H1 (cell line): ENCODE results near the gene CIC. TPM values are rescaled to one million over a fixed set of nuclear protein-coding genes. Genes with fewer than 3 reads are reported as not detected.

Source experiments
- CTCF ChIA-PET: fragments of 300-600 bp; sonication (Branson Sonifier 250); formaldehyde crosslinking; loops from one replicate; lab custom pipeline; 2021; ENCODE audit not compliant: partially characterized antibody; lab: Charles Lee
- POLR2A ChIA-PET: fragments of 300-600 bp; sonication (Branson Sonifier 250); formaldehyde crosslinking; loops from one replicate; lab custom pipeline; 2021; ENCODE audit warnings: inconsistent platforms; ENCODE audit not compliant: partially characterized antibody; lab: Charles Lee
- DNase-seq, 2 experiments: peaks; one replicate each; pipeline versions ENCODE4 v3.0.0 to v3.0.0-alpha.2; 2010 to 2022; ENCODE audit warnings: low spot score in 2 of 2, low read depth in 1 of 2, mixed read lengths in 1 of 2
- FAIRE-seq: peaks from 2 replicates; lab custom pipeline; 2011; peaks lifted over from hg19 to GRCh38; lab: Jason Lieb, UNC
- H2AFZ ChIP-seq: 2 replicates; pipeline ENCODE4 v1.8.1; 2012; ENCODE audit warnings: low read length, inconsistent platforms
- H2AK5ac ChIP-seq: 2 replicates; pipeline ENCODE4 v1.6.1; 2013; ENCODE audit warnings: low read depth, low read length
- H2BK120ac ChIP-seq: replicated peaks from 2 replicates; pipeline ENCODE3; 2013; ENCODE audit warnings: low read depth, low read length, inconsistent platforms
- H2BK12ac ChIP-seq: 2 replicates; pipeline ENCODE4 v1.6.1; 2013; ENCODE audit warnings: low read depth, low read length
- H2BK15ac ChIP-seq: 2 replicates; pipeline ENCODE4 v1.6.1; 2013; ENCODE audit warnings: low read length
- H2BK20ac ChIP-seq: 2 replicates; pipeline ENCODE4 v1.6.1; 2013; ENCODE audit warnings: low read length
- H2BK5ac ChIP-seq: 2 replicates; pipeline ENCODE4 v1.6.1; 2013; ENCODE audit warnings: low read depth, low read length
- H3K14ac ChIP-seq: 2 replicates; pipeline ENCODE4 v1.6.1; 2013; ENCODE audit warnings: inconsistent platforms; ENCODE audit not compliant: insufficient read length
- H3K18ac ChIP-seq: 2 replicates; pipeline ENCODE4 v1.6.1; 2013; ENCODE audit warnings: low read length; ENCODE audit errors: extremely low read depth
- H3K23ac ChIP-seq: 2 replicates; pipeline ENCODE4 v1.6.1; 2013; ENCODE audit warnings: inconsistent platforms; ENCODE audit not compliant: insufficient read length
- H3K23me2 ChIP-seq: 2 replicates; pipeline ENCODE4 v1.6.1; 2013; ENCODE audit warnings: low read depth, low read length
- H3K27ac ChIP-seq: 2 replicates; pipeline ENCODE4 v1.6.1; 2011; ENCODE audit warnings: low read depth, low read length, inconsistent platforms
- H3K27me3 ChIP-seq, 4 experiments: replicated peaks in 1 of 4; 1 replicate in 1 of 4; 2 replicates in 3 of 4; pipeline versions ENCODE4 v1.6.1 to v1.8.1; 2011 to 2013; ENCODE audit warnings: low read length in 3 of 4, mild to moderate bottlenecking in 3 of 4, inconsistent platforms in 2 of 4, mixed read lengths in 2 of 4, moderate library complexity in 1 of 4; ENCODE audit not compliant: control insufficient read depth in 3 of 4, insufficient read depth in 3 of 4; ENCODE audit errors: extremely low read depth in 1 of 4
- H3K36me3 ChIP-seq, 4 experiments: 2 replicates each; pipeline versions ENCODE4 v1.6.1 to v1.8.1; 2011 to 2013; ENCODE audit warnings: mild to moderate bottlenecking in 4 of 4, low read length in 3 of 4, moderate library complexity in 2 of 4, control low read depth in 1 of 4, inconsistent platforms in 1 of 4; ENCODE audit not compliant: insufficient read depth in 4 of 4, control insufficient read depth in 2 of 4
- H3K4ac ChIP-seq: replicated peaks from 2 replicates; pipeline ENCODE3; 2013; ENCODE audit warnings: low read length, low read depth, mixed read lengths, inconsistent platforms; ENCODE audit not compliant: insufficient read length
- H3K4me1 ChIP-seq, 4 experiments: replicated peaks in 1 of 4; 1 replicate in 1 of 4; 2 replicates in 3 of 4; pipeline versions ENCODE4 v1.6.1 to v1.8.1; 2011 to 2013; ENCODE audit warnings: low read length in 3 of 4, inconsistent platforms in 2 of 4, mixed read lengths in 1 of 4; ENCODE audit not compliant: insufficient read depth in 4 of 4, control insufficient read depth in 3 of 4
- H3K4me2 ChIP-seq, 2 experiments: 2 replicates each; pipeline versions ENCODE4 v1.6.1 to v1.8.1; 2011 to 2013; ENCODE audit warnings: low read depth in 2 of 2, low read length in 2 of 2, control low read depth in 1 of 2, inconsistent platforms in 1 of 2, mild to moderate bottlenecking in 1 of 2; ENCODE audit not compliant: insufficient read depth in 1 of 2
- H3K4me3 ChIP-seq, 4 experiments: fragments of 200-600, 300-600 bp in 1 of 4; sonication (generic), shearing (Covaris generic), sonication (Bioruptor Twin) in 1 of 4; 2 replicates each; pipeline versions ENCODE4 v1.5.1 to v1.8.1; 2011 to 2016; ENCODE audit warnings: low read length in 4 of 4, low read depth in 3 of 4, control low read depth in 2 of 4, inconsistent platforms in 2 of 4, mild to moderate bottlenecking in 2 of 4, mixed read lengths in 1 of 4, moderate library complexity in 1 of 4; ENCODE audit not compliant: insufficient read depth in 2 of 4; ENCODE audit errors: extremely low read depth in 1 of 4
- H3K56ac ChIP-seq: replicated peaks from 2 replicates; pipeline ENCODE3; 2013; ENCODE audit warnings: low read depth, mild to moderate bottlenecking, mixed read lengths, low read length, inconsistent platforms; ENCODE audit not compliant: insufficient read length
- H3K79me1 ChIP-seq: 2 replicates; pipeline ENCODE4 v1.6.1; 2013; ENCODE audit warnings: low read depth, low read length, control low read depth
- H3K79me2 ChIP-seq, 2 experiments: 2 replicates each; pipeline versions ENCODE4 v1.6.1 to v1.8.1; 2012 to 2013; ENCODE audit warnings: low read length in 2 of 2, mild to moderate bottlenecking in 2 of 2, inconsistent platforms in 1 of 2; ENCODE audit not compliant: insufficient read depth in 2 of 2, control insufficient read depth in 1 of 2
- H3K9ac ChIP-seq, 4 experiments: replicated peaks in 1 of 4; 1 replicate in 1 of 4; 2 replicates in 3 of 4; pipeline versions ENCODE4 v1.6.1 to v1.8.1; 2011 to 2013; ENCODE audit warnings: low read depth in 3 of 4, low read length in 3 of 4, control low read depth in 2 of 4, mild to moderate bottlenecking in 2 of 4, moderate library complexity in 2 of 4, inconsistent platforms in 1 of 4; ENCODE audit errors: extremely low read depth in 1 of 4
- H3K9me3 ChIP-seq, 2 experiments: 2 replicates each; pipeline versions ENCODE4 v1.6.1 to v1.8.1; 2012 to 2013; ENCODE audit warnings: mild to moderate bottlenecking in 2 of 2, moderate library complexity in 2 of 2, control low read depth in 1 of 2, inconsistent platforms in 1 of 2, low read depth in 1 of 2, low read length in 1 of 2, mixed read lengths in 1 of 2; ENCODE audit not compliant: insufficient read depth in 2 of 2
- H4K20me1 ChIP-seq, 2 experiments: replicated peaks in 1 of 2; 2 replicates each; pipeline versions ENCODE3 to v1.8.1; 2011 to 2013; ENCODE audit warnings: inconsistent platforms in 2 of 2, low read length in 2 of 2, mild to moderate bottlenecking in 1 of 2; ENCODE audit not compliant: insufficient read depth in 2 of 2, control insufficient read depth in 1 of 2
- H4K5ac ChIP-seq: 2 replicates; pipeline ENCODE4 v1.6.1; 2013; ENCODE audit warnings: low read length, low read depth, mixed read lengths, inconsistent platforms; ENCODE audit not compliant: insufficient read length
- H4K8ac ChIP-seq: 2 replicates; pipeline ENCODE4 v1.8.0; 2013; ENCODE audit warnings: mild to moderate bottlenecking, moderate library complexity, low read length, inconsistent platforms; ENCODE audit not compliant: insufficient read depth; ENCODE audit errors: extremely low read depth
- H4K91ac ChIP-seq: replicated peaks from 2 replicates; pipeline ENCODE3; 2013; ENCODE audit warnings: low read length, mixed read lengths, inconsistent platforms; ENCODE audit not compliant: insufficient read length
- EP300 ChIP-seq, 2 experiments: IDR thresholded peaks; 1 replicate in 1 of 2; 2 replicates in 1 of 2; pipeline ENCODE4 v1.6.1; 2011 to 2012; ENCODE audit warnings: low read depth in 2 of 2, low read length in 2 of 2, mild to moderate bottlenecking in 2 of 2, borderline replicate concordance in 1 of 2, inconsistent platforms in 1 of 2, moderate library complexity in 1 of 2
- HDAC2 ChIP-seq, 2 experiments: fragments of 300-600 bp in 1 of 2; sonication (generic) in 1 of 2; IDR thresholded peaks; 2 replicates each; pipeline ENCODE4 v1.6.1; 2011 to 2012; ENCODE audit warnings: low read depth in 2 of 2, low read length in 2 of 2, mild to moderate bottlenecking in 2 of 2, moderate library complexity in 2 of 2, borderline replicate concordance in 1 of 2, inconsistent platforms in 1 of 2
- KDM1A ChIP-seq: fragments of 200-600, 300-600 bp; sonication (generic); IDR thresholded peaks from 2 replicates; pipeline ENCODE4 v1.7.1; 2016; ENCODE audit warnings: mild to moderate bottlenecking, low read length, borderline replicate concordance
- NRF1 ChIP-seq: IDR thresholded peaks from 2 replicates; pipeline ENCODE4 v1.6.1; 2011; ENCODE audit warnings: mild to moderate bottlenecking, low read depth, low read length, improper control_type of control experiment
- RNF2 ChIP-seq: fragments of 200-900, 300-1000 bp; sonication (generic); IDR thresholded peaks from 2 replicates; pipeline ENCODE4 v1.7.1; 2016; ENCODE audit warnings: borderline replicate concordance, low read depth, mild to moderate bottlenecking, antibody characterized with exemption, low read length; ENCODE audit not compliant: poor library complexity, severe bottlenecking; ENCODE audit errors: missing control alignments
- SIN3A ChIP-seq, 2 experiments: IDR thresholded peaks in 1 of 2; conservative IDR thresholded peaks in 1 of 2; 2 replicates each; pipeline ENCODE4 v1.6.1; 2011 to 2012; ENCODE audit warnings: low read length in 2 of 2, improper control_type of control experiment in 1 of 2, low read depth in 1 of 2, mild to moderate bottlenecking in 1 of 2
- TCF12 ChIP-seq: IDR thresholded peaks from 2 replicates; pipeline ENCODE4 v1.6.1; 2011; ENCODE audit warnings: low read depth, mild to moderate bottlenecking, low read length
- YY1 ChIP-seq: IDR thresholded peaks from 2 replicates; pipeline ENCODE4 v1.6.1; 2011; ENCODE audit warnings: low read depth, mild to moderate bottlenecking, low read length
- ZNF274 ChIP-seq: IDR thresholded peaks from 2 replicates; pipeline ENCODE4 v1.7.0; 2012; ENCODE audit warnings: low read length, borderline replicate concordance; ENCODE audit errors: extremely low read depth
- WGBS, 2 experiments: shearing (Covaris generic) in 1 of 2; methylation state at CpG; one replicate each; pipeline versions ENCODE4 v1.1.6 to v1.1.7; 2013 to 2015; ENCODE audit warnings: low lambda C conversion rate in 2 of 2, mixed read lengths in 2 of 2, inconsistent platforms in 1 of 2, low coverage in 1 of 2, missing lambda C conversion rate in 1 of 2; ENCODE audit not compliant: insufficient replicate concordance in 2 of 2, insufficient coverage in 1 of 2, insufficient read length in 1 of 2; ENCODE audit errors: extremely low coverage in 1 of 2, missing lambda C conversion rate in 1 of 2; 5-methylcytosine and 5-hydroxymethylcytosine counted together
- polyA plus RNA-seq, 7 experiments: library from polyadenylated mRNA; depleted of rRNA in 3 of 7; stranded (reverse) in 5 of 7; unstranded in 2 of 7; fragments of >200 nt in 5 of 7; fragments of 200-250 nt in 2 of 7; gene quantifications; 1 replicate in 5 of 7; 2 replicates in 1 of 7; 4 replicates in 1 of 7; pipeline versions ENCODE4 v1.2.1 to v1.2.3, GENCODE V29; 2011 to 2013; ENCODE audit warnings: missing spikeins in 2 of 7, mixed read lengths in 2 of 7
- total RNA-seq: library from RNA; stranded (reverse); fragmentation: NEBNext Ultra II Directional; extraction: Animal tissue kit (Norgen Biotek cat#: 25700); gene quantifications from 2 replicates; pipeline ENCODE4 v1.2.1, GENCODE V29; 2021

CIC gene
- total and polyA plus RNA-seq, 2 of the 8 experiments (the other 6 are each of a cell fraction or from before 2014, with no cell fraction given): 13.2 to 43.6 TPM

DNA sequence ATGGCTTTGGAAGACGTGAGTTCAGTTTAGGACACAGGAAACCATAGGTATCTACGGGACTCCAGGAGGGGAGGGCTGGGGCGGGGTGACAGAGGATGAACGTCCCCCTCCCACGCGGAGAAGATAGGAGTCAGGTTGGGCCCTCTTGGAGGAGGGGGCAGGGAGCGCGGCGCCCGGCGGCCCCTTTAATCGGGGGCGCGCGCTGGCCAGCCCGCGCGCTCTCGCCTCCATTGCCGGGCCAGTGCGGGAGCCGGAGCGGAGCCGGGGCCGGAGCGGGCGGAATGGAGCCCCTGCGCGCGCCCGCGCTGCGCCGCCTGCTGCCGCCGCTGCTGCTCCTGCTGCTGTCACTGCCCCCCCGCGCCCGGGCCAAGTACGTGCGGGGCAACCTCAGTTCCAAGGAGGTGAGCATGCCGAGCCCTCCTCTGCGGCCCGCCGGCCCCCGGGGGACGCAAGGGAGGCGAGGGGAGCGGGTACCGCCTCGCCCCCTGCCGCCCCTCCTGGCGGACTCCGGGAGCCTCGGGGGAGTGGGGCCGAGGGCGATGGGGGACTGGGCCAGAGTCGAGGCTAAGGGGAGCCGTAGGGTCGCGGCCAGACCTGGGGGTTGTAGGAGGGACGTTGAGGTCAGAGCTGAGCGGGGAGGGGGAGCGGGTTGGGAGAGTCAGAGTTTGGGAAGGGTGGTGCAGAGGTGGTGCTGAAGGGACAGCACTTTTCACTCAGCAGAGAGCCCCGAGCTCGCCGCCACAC lies 44.2 kb downstream of the CIC start, which contains the start of gene TMEM145:
TMEM145 (plus strand) TSS at position 214 of the 744 bp plus-strand sequence; CDS start at position 282, 68 bp downstream.
- Histone ChIP-seq H3K79me2 (no peaks in the 10 kb centered on the region), H2BK5ac (0 out of 2 replicates have a peak within 1 kb of the TSS, but pooled peaks have one; percentile 16), H3K9ac (no peak within 1 kb of the TSS), H4K91ac (no peak within 1 kb of the TSS), H2BK120ac (no peak within 1 kb of the TSS), H3K4ac (no peak within 1 kb of the TSS), H3K23ac (no peak within 1 kb of the TSS), H3K9me3 (no peaks in the 10 kb centered on the region), H3K27me3 (peaks cover 0 to 20% (median 11%) of the 10 kb centered on the region in 4 experiments; a peak in 5 of 7 replicates), H3K23me2 (peaks cover 6% of the 10 kb centered on the region; the same call in 1 of the 2 replicates), H2BK12ac (peak within 1 kb of the TSS; percentile 87; the same call in 1 of the 2 replicates), H2BK20ac (no peak within 1 kb of the TSS), H4K5ac (no peak within 1 kb of the TSS), H2BK15ac (peak within 1 kb of the TSS; percentile 4; the same call in 1 of the 2 replicates), H2AFZ (no peak within 1 kb of the TSS), H3K4me3 (peak within 1 kb of the TSS; percentile 44 to 99 (median 60)), H3K36me3 (no peaks in the 10 kb centered on the region), H3K4me2 (peak within 1 kb of the TSS; percentile 76 to 83), H4K8ac (no peak within 1 kb of the TSS), H2AK5ac (no peak within 1 kb of the TSS), H3K14ac (no peak within 1 kb of the TSS), H3K18ac (no peak within 1 kb of the TSS), H3K27ac (no peak within 1 kb of the TSS), H4K20me1 (no peaks in the 10 kb centered on the region), H3K79me1 (no peaks in the 10 kb centered on the region), H3K56ac (no peak within 1 kb of the TSS), H3K4me1 (peaks cover 0 to 6% (median 2%) of the 10 kb centered on the region in 4 experiments; a peak in 2 of 7 replicates)
- ChIA-PET CTCF (interaction anchor here (0.6 to 1.2 kb wide), 3 partner anchors 24 to 172 kb away, joined by 3 to 4 read pairs (median 3); no protein-coding TSS in a partner anchor), POLR2A (interaction anchor here (0.9 to 1.8 kb wide), 4 partner anchors 9 to 70 kb away, joined by 3 to 7 read pairs (median 4); no protein-coding TSS in a partner anchor)
- 5% methylated on average over 10 of the region's 67 CpGs; no CpG with 5 or more reads in 1 of the 2 experiments for WGBS, 2 experiments
- DNase-seq (peak in 1 of 2 experiments; percentile 79), FAIRE-seq (no peak)
- TF ChIP-seq TCF12: no peak
- no peak for TF ChIP-seq HDAC2 (IDR thresholded peaks at IDR 0.05; ENCODE audit: borderline replicate concordance in 1 of 2, low read depth in 2 of 2, low read length in 2 of 2)
- peak in 1 of 2 experiments; percentile 88; a peak in 2 of 4 replicates for TF ChIP-seq SIN3A (conservative IDR thresholded peaks at IDR 0.05 in 1 of 2, IDR thresholded peaks at IDR 0.05 in 1 of 2; ENCODE audit: low read depth in 1 of 2, low read length in 2 of 2)
- no peak for TF ChIP-seq KDM1A
- TF ChIP-seq YY1: no peak
- no peak for TF ChIP-seq EP300 (IDR thresholded peaks at IDR 0.05; ENCODE audit: borderline replicate concordance in 1 of 2, low read depth in 2 of 2, low read length in 2 of 2)
- TF ChIP-seq RNF2: no peak
- 0 out of 2 replicates have a peak, but pooled peaks have one; percentile 15 for TF ChIP-seq NRF1
- TF ChIP-seq ZNF274: no peak
